LNCAP (cell line): ENCODE data around the gene KRTAP27-1.

Source experiments
- TF ChIP-seq, protein P1 (sequence below): fragments of 450-650 bp; IDR thresholded peaks from 2 replicates; pipeline ENCODE4 v1.5.1; 2017; ENCODE audit warnings: mild to moderate bottlenecking

KRTAP27-1 gene, protein sequence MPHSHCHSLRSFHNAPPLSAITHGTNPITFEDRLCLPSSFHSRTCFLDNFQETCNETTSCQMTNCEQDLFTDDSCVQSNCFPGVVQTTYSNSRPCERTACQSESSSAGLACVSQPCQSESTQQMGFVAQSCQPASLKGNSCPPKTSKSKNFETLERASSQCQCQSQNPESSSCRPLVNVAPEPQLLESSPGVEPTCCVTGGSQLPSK

GRCh38 chr21:30337276-30337744 is at the start of gene KRTAP27-1:
TSS of gene KRTAP27-1 (minus strand) at chr21:30337694. CDS start at chr21:30337668, 26 bp downstream.
- TF ChIP-seq, protein P1, sequence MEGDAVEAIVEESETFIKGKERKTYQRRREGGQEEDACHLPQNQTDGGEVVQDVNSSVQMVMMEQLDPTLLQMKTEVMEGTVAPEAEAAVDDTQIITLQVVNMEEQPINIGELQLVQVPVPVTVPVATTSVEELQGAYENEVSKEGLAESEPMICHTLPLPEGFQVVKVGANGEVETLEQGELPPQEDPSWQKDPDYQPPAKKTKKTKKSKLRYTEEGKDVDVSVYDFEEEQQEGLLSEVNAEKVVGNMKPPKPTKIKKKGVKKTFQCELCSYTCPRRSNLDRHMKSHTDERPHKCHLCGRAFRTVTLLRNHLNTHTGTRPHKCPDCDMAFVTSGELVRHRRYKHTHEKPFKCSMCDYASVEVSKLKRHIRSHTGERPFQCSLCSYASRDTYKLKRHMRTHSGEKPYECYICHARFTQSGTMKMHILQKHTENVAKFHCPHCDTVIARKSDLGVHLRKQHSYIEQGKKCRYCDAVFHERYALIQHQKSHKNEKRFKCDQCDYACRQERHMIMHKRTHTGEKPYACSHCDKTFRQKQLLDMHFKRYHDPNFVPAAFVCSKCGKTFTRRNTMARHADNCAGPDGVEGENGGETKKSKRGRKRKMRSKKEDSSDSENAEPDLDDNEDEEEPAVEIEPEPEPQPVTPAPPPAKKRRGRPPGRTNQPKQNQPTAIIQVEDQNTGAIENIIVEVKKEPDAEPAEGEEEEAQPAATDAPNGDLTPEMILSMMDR = no peak

DNA sequence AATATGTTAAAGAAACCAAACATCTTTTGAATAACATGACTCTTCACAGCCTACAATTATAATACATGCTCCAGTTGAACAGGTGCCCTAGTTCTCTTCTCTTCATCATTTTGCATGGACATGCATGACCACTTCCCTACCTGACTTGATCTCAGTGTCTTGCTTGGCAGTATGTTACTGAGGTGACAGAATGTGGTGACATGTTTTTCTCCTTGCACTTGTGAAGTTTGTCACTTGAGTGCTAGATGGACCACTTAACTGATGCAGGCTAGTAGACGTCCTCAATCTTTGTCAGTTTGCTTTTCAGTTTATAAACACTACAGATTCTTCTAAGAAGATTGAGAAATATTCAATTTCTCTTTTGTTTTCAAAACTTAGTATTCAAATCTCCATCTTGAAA is 44.7 kb upstream of the KRTAP27-1 start:
- TF ChIP-seq, protein P1 = no peak

DNA sequence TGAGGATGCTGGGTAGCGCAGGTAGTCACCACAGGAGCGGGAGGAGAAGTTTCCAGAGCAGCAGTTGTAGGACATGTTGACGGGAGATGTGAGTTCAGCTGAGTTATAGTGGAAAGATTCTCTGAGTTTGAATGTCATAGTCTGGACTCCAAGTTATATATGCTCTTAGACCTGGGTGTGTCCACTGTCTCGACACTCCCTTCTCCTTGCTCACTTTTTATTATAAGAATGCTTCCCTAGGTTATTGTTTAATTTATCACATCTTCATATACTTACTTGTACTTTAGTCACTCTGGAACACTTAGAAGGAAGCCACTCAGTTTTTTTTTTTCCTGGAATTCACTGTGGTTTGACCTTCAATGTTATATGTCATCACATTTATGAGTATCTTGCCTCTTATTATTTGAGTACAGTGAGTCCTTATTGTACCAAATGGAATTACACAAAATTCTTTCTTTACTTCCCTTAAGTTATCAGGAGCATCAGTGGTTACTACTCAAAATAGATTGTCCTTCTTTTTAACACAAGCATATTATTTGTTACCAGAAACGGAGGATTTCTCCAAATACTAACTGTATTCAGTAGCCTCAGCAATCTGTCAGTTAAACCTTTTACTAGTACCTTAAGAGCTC is 34.8 kb upstream of the KRTAP27-1 start, which contains the start of gene KRTAP13-2:
KRTAP13-2 (minus strand) TSS at position 133 of the 632 bp plus-strand sequence; CDS start at position 75, 58 bp downstream.
- TF ChIP-seq, protein P1 = no peak

- TF ChIP-seq, protein P1 = no peak
These were observed 18.4 kb upstream of the KRTAP27-1 start for GRCh38 chr21:30355906-30356305.

DNA sequence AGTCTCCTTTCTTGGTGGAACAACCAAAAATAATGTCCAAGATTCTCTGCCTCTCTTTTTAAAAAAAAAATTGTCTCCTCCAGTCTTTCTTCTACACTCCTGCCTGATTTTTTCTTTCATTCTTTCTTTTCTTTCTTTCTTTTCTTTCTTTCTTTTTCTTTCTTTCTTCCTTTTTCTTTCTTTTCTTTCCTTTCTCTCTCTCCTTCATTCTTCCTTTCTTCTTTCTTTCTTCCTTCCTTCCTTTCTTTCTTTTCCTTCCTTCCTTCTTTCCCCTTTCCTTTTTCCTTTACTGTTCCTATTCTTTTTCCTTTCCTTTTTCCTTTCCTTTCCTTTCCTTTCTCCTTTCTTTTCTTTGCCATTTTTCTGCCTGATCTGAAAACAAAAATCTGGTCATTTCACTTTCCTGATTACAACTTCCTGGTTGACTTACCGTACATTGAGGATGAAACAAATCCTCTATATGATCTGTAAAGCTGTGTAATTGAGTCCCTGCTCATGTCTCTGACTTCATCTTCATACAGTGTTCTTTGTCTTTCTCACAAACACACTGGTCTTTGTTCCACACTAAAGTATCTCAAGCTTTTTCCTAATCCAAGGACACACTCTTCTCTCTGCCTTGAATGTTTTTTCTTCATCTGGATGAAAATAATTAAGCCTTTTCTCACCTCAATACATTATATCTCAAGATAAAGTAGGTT is 17.0 kb upstream of the KRTAP27-1 start:
- TF ChIP-seq, protein P1 = no peak

- TF ChIP-seq, protein P1 = no peak
These were observed 14.0 kb upstream of the KRTAP27-1 start for GRCh38 chr21:30351534-30351933.

- TF ChIP-seq, protein P1 = no peak
These were observed 12.1 kb upstream of the KRTAP27-1 start for GRCh38 chr21:30349572-30349971.
